HG02763 (cell line): Measurements from ENCODE around the gene SUCO.
A peak's percentile ranks its signal among the peaks of the same experiment; 100 is the strongest.

Experiments
- ATAC-seq: cut with Tn5 transposase; IDR thresholded peaks from one replicate; pipeline ENCODE4 v1.9.1; 2021; ENCODE audit warnings: mild to moderate bottlenecking, moderate library complexity; ENCODE audit not compliant: unreplicated experiment

The SUCO gene

DNA sequence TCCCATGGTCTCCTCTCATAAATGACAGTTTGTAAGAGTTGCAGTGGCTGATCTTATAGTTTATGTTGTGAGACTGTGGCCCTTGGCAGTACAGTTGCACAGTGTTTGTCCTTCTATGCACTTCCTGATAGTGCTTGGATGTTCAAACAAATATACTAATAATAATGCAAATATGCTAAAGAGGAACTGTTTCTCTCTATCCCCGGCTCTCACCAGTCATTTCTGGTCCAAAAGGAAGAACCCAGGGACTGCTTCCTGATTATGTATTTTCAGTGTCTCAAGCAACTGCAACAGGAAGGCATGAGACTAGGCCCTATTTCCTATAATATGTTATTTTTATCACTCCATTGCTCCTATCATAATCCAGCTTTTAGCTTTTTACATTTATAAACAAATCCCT is 17.0 kb upstream of the SUCO start:
- no peak for ATAC-seq

DNA sequence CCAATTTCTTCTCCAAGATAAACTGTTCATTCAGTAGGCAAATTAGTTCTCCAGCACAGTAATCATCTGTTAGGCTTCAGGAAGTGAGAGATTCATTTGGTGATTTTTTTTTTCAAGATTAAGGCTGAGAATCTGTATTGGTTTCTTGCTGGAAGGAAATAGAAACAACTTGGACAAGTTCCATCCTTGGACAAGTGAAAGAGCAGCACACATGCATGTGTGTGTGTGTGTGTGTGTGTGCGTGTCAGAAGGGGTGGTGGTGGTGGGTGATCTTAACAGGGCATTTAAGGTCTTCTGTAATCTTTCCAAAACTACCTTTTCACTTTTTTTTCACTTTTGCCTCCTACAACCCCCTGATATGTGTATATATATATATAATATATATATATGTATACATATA is 15.9 kb upstream of the SUCO start:
- no peak for ATAC-seq

DNA sequence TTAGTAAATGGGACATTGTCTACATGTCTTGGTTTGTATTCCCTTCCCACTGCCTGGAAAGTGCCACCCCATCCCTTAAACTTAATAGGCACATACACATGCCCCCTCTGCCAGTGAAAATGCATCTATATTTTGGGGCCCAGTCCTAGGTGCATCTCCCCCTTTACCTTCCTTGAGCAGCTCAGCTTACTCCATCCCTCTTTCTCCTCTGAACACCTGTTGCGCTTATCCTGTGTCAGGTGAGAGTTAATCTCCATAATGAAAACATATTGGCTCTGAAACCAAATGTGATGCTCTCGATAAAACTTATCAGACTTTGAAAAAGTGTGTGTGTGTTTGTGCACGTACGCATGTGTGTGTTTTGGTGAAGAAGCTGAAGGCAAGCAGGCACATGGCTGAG is 15.4 kb upstream of the SUCO start:
- ATAC-seq: no peak

DNA sequence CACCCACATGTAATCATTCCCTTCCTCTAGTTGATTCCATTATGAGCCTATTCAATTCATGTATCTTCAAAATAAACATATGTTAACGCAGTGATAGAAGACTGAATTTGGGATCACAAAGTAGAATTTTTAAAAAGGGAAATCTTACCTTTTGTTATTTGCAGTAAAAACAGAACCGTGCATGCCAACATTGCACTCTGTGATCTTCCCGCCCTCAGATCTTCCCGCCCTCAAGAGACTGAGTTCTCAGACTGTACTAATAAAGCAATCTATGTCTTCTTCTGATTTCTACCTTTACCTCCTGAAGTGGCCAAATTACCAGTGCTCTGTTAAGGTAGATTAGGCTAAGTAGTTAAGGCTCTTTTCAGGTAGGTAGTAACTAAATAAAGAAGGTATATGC is 3.6 kb upstream of the SUCO start:
- ATAC-seq: no peak

DNA sequence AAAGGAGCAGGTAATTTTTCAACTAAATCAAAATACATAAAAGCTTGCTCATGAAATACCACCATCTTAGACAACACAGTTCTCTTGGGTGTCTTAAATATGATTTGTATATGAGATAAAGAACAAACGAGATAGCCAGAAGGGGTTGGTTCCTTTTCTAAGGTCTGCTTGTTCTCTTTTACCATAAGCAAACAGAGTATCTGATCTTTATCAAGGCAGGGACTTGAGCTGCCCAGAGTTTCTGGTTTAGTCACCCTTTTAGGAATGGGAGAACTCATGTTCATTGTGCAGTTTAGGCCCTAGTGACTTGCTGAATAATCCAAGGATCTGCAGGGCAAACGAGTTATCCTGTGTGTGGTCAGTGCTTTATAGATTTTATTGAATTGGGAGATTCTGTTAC is 3.0 kb upstream of the SUCO start:
- no peak for ATAC-seq

DNA sequence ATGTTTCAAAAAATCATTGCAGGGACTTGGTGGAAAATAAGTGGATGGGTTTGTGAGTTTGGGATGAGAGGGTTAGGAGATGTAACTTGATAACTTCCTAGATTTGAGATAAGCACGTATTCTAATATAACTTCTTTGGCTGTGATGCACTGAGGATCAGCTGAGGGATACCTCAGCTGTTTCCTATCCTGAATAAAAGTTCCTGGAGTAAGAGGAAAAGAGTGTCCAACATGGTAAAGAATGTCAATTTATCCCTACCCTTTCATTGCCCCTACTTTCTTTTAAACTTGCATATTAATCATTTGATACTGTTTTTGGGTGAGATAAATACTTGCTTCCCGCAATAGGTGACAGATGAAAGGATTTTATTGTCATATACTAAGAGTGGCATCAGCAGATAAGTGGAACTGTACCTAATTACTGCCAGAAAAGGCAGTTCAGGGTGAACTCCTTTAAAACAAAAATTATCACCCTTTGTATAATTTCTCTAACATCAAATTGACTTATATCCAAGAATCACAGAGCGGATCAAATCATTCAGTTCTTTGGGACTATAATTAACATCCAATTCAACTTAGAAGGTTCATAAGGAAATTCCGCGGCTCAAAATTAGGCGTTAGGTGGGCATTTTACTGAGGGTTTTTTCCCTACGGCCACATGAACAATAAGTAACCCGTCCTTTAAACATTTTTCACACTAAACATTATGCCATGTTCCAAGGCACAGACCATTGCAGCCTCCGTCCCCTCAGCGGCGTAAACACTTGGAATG is 1.4 kb upstream of the SUCO start:
- ATAC-seq: no peak

DNA sequence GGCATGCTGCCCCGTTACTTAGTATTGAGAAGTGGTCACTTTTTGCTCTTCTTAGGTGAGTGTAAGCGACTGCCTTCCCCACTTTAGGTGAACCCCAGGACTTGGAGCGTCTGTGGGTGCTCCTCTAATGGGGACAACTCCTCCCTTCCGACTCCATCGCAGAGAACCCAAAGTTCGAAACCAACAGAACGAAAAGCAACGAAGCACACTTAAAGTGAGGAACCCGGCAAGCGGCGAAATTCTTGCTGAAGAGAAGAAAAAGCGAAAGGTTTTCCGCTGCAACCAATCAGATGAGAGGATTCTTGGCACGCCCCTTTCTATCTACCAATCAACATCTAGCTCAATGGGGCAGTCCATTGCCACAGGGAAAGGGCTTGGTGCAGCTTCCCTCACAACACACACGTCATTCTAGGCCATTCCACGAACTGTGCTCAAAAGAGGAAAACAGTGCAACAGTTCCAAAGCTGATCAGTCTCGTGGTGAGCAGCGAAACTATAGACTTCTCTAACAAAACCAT is 709 bp upstream of the SUCO start:
- peak; percentile 66 for ATAC-seq

DNA sequence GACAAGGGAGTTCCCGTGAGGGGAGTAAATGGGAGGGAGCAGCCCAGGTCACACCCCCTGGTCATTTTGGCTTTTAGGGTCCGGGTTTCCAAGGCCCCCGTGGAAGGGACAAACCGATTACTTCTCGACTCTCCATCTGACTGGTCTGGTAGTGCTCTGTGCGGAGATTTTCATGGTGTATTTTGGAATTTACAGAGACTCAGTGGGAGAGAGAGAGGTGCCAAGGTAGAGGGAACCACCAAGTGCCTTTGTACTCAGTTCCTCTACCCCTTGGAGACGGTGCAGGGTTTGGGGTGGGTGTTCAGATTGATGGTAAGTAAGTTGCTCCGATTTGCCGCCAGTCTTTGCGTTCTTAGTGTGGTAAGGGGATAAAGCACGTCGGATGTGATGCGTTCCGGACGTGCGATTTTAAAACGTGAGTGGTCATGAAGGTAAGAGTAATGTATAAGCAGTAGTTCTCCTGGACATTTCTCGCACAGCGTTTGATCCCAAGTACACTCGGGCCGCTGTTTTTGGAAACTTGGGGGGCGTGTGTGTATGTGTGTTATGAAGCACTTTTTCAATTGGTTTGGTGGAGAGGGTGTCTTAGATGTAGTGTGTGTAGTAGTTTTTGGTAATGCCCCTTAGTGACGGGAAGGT is 682 bp downstream of the SUCO start:
- ATAC-seq: no peak

DNA sequence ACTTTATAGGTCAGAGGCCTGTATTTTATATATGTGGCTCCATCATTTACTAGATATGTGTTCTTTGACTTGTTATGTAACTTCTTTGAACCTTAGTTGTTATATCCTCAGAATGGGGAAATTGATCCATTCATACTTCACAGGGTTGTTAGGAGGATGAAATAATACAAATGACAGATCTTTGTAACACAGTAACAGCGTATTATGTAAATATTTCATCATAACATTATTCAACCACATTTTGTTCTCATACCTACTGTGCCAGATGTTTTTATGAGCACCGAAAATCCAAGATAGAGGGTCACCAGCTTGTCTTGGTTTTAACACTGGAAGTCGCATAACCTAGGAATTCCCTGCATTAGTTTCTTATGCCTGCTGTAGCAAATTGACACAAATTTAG is 3.3 kb downstream of the SUCO start:
- no peak for ATAC-seq

DNA sequence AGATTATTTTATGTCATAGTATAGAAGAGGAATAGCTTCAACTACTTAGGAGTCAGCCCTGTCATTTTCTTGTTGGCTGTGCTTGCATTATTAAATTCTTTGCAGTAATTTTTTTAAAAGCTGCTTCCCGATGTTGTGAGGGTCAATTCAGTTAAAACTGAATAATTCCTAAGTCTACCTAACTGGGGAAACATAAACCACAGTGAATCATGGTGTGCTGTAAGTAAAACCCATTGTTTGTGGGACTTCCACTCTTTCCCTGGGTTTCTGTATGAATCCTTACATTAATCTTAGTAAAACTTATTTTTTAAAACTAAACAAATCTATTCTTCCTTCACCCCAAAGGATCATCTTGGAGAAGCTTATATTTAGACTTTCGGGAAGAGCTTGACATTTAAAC is 4.4 kb downstream of the SUCO start:
- ATAC-seq: no peak

DNA sequence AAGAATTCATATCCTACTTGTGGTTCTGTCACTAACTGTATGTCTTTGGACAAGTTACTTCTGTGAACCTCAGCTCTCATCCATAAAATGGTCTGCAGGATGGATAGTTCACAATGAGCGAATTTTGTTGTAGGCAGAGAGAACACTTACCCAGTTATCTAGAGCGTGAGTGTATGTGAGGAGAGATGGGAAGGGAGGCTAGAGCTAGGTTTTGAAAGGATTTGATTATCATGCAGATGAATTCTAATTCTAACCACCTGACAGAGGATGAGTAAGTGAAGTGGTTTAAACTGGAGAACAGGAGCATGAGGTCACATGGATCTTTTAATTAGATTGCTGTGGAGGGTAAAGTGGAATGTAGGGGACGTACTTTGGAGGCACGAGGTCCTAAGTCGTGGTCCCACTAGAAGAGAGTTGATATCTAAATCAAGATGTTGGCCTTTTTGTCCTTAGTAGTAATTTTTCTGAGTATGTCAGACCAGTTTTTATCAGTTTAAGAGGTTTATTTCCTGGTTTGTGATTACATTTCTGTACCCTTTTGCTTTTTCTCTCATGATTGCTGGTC is 5.0 kb downstream of the SUCO start:
- ATAC-seq: no peak

DNA sequence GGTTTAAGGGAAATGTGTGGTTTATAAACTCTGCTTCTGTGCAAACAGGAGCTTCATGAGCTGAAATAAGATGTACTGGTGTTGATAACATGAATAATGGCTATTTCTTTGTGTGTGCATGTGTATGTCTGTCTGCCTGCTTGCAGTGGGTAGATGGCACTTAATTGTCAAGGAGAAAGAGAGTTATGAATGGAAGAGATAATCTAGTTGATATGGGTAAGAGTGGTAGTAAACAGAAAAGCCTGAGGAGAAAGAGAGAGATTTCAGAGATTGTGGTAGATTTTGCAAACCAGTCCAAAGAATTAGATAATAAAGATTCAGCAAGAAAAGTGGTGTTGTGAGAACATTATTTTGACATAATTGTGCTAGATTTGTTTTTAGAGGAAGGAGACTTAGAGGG is 7.7 kb downstream of the SUCO start:
- ATAC-seq: no peak

DNA sequence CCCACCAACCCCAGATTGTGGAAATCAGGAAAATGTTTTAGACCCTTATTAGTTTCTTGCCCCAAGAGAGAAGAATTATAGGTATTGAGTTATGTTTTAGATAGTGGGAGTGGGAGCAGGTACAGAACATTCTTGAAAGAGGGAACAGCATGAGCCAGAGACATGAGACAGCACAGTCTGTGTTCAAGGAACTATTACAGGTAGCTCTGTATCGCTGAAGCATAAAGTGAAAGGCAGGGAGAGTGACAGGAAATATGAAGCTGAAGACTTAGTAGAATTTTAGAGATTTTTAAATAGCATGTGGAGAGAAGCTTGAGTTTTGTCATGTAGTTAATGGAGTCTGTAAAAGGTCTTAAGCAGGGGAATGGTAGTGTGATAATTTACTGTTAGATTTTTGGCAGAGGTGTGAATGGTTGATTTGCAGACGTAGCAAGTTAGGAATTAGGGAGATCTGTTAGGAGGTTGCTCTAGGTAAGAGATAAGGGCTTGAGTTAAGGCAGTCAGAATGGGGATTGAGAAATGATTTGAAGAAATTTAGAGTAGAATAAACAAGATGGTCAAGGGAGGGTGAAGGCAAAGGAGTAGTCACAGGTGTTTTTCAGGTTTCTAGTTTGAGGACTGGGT is 11.6 kb downstream of the SUCO start:
- ATAC-seq: no peak

DNA sequence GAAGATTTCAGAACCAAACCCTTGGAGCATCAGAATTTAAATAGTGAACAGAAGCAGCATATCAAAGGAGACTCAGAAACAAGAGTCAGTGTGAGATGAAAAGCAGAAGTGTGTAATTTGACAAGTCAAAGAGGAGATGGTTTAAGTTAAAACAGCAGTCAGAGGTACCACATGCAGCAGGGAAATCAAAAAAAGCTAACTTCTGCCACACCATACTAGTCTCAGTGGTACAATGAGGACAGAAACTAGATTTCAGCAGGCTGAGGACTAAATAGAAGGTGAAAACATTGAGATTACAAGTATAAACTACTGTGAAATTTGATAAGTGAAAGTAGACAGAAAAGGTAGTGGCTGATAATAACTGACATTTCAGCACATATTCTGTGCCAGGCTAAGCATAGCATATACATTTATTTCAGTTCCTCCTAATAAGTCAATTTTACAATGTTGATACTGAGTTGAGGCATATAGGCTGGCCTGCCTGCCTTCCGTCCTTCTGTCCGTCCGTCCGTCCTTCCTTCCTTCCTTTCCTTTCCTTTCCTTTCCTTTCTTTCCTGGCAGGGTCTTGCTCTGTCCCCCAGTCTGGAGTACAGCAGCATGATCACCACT is 12.6 kb downstream of the SUCO start:
- no peak for ATAC-seq

DNA sequence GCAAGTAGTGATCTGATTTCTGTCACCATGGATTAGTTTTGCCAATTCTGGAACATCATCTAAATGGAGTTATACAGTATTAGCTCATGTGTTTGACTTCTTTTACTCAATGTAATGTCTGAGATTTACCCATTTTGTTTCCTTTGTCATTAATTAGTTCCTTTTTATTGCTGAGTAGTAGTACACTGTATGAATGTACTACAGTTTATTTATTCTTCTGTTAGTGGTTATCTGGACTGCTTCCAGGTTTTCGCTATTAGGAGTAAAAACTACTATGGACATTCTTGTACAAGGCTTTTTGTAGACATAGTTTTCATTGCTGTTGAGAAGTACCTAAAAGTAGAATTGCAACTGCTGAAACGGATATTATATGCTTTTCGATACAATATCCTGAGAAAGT is 14.1 kb downstream of the SUCO start:
- ATAC-seq: no peak

DNA sequence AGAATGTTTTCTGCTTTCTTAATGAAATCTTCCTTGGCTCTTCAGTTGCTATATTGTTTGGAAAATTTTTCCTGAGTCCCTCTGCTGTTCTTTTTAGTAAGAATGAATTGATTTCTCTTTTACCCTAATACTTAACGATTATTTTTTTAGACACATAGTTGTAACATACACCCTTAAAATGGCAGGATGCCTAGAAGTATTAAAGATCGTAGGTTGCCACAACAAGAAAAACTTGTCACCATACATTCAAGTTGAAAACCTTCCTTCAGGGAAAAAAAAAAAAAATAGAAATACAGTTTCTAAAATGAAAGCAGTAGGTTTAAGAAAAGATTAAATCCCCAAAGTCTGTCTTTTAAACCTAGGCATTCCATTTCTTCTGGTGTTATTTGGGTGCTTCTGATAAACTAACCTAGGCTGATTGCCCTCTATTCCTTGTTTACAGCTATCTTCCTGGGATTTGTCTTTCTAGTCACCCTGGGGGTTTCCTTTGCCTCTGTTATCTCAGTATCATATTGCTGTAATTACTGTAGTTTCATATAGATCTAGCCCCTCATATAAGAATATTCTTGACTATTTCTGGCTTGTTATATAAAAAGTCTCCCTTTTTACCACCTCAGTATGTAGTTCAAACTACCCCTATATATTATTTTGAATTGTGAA is 16.8 kb downstream of the SUCO start:
- no peak for ATAC-seq

DNA sequence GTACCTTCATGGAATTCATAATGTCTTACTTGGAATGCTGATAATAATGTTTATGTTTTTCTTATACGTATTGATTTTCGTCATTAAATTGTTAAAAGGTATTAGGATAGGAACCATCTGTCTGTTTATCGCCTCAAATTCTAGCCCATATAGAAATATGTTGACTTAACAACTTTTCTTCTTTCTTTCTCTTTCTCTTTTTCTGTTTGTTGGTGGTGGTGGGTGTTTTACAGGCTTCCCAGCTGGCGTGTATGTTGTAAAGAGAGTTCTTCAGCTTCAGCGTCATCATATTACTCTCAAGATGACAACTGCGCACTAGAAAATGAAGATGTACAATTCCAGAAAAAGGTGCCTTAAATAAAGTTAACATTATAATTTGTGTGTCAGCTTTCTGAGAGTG is 18.3 kb downstream of the SUCO start:
- no peak for ATAC-seq

DNA sequence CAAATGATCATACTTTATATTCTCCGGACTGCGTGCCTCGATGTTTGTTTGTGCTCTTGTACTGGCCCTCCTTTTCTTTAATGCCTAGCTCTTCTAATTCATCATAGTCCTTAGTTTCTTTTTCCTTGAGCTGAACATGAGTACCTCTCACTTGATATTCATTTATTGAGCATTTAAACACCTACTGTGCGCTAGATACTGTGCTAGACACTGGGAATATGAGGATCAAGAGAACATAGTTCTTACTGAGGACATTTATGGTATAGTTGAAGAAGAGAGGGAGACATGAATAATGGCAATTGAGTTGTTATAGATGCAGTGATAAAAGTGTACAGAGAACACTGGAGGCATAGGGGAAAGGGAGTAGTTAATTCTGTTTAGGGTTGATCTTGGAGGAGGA is 22.0 kb downstream of the SUCO start:
- no peak for ATAC-seq

DNA sequence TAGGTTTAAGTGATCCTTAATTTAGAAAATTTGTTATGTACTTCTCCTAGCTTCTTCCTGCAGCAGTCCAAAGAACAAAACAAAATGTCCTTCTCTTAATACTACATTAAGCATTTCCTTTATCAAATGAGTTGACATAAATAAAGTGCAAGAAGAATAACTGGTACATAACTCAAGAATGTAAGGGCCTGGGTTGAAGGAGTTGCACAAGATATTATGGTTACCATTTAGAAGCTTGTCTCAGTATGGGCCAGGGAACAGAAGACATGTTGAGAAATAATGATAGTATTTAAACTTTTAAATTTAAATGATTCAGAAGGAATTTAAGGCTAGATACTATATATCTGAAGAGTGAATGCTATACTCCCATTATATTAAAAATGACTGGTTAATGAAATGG is 23.5 kb downstream of the SUCO start:
- ATAC-seq: no peak

DNA sequence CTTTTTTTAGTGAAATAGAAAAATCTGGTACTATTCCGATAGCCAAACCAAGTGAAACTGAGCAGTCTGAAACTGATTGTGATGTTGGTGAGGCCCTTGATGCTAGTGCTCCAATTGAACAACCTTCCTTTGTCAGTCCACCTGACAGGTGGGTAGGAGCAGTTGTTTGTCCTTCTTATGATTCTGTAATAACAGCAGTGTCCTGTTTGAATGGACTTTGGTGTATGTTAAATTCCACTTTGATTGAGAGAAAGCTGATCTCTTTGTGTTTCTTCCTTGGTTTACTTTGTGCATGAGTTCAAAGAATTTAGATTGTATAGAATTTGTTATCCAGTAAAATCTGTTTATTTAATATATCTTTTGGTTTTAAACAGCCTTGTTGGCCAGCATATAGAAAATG is 24.3 kb downstream of the SUCO start:
- ATAC-seq: no peak
